Peyer's patch (tissue), 4 donors: ENCODE results near the gene EID2B.

ENCODE experiments used
- POLR2A ChIP-seq, 2 donors: fragments of 450-650 bp; IDR thresholded peaks; one replicate each; pipeline ENCODE4 v1.5.1; 2017; ENCODE audit warnings: antibody characterized with exemption in 2 of 2, mild to moderate bottlenecking in 2 of 2, moderate library complexity in 2 of 2
- TF ChIP-seq, protein P1 (sequence below), 6 experiments: fragments of 450-650 bp in 4 of 6; fragments of 200-600 bp in 2 of 6; sonication (generic) in 1 of 6; IDR thresholded peaks; one replicate each; pipeline ENCODE4 v1.5.1; 2017 to 2019; ENCODE audit warnings: antibody characterized with exemption in 6 of 6, mild to moderate bottlenecking in 3 of 6, moderate library complexity in 1 of 6

DNA sequence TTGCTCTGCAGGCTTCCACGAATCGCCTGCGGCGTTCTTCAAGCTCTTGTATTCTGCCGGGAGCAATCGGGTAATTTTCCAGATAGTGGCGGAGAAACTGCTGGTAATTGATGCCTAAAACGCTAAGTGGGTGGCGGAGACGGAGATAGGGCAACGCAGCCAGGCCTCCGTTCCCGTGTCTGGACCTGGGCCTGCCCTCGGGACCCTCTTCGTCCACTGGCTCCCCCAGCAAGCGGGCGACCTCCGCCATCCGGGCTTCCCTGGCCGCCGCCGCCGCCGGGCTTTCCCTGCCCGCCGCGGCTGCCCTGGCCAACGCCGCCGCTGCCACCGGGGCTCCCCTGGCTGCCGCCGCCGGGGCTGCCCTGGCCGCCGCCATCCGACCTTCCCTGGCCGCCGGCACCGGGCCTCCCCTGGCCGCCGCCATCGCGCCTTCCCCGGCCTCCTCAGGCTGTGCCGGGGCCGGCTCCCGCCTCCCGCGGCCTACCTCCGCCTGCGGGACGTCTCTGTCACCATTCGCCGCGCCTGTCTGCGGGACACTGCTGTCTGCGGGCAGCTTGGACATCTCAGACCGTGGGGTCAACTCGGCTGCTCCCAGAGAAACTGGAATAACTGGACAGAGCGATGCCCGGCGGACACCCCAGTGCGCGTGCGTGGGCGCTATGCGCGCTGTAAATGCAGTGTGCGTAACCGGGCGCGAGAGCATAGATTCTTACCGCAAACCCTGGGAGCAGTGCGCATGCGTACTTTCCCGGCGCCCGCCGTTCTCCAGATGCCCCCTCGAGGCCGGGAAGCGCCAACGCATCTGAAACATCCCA is 7.1 kb upstream of the EID2B start, which contains the start of gene EID2:
- TF ChIP-seq, protein P1, sequence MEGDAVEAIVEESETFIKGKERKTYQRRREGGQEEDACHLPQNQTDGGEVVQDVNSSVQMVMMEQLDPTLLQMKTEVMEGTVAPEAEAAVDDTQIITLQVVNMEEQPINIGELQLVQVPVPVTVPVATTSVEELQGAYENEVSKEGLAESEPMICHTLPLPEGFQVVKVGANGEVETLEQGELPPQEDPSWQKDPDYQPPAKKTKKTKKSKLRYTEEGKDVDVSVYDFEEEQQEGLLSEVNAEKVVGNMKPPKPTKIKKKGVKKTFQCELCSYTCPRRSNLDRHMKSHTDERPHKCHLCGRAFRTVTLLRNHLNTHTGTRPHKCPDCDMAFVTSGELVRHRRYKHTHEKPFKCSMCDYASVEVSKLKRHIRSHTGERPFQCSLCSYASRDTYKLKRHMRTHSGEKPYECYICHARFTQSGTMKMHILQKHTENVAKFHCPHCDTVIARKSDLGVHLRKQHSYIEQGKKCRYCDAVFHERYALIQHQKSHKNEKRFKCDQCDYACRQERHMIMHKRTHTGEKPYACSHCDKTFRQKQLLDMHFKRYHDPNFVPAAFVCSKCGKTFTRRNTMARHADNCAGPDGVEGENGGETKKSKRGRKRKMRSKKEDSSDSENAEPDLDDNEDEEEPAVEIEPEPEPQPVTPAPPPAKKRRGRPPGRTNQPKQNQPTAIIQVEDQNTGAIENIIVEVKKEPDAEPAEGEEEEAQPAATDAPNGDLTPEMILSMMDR (IDR thresholded peaks at IDR 0.05): peak; percentile 80 to 91 (median 86)
- TF ChIP-seq POLR2A (IDR thresholded peaks at IDR 0.05): peak; percentile 57 to 84
